HS-5 (cell line): Measurements from ENCODE around the gene KSR2.
"Not testable (repeated sequence)": the region's sequence is repeated elsewhere in the genome, so short reads cannot be mapped to it uniquely, and the experiment has no call there.

Source experiments
- DNase-seq: peaks from one replicate; pipeline ENCODE4 v3.0.0-alpha.2; 2012; ENCODE audit warnings: low read depth

The KSR2 gene

DNA sequence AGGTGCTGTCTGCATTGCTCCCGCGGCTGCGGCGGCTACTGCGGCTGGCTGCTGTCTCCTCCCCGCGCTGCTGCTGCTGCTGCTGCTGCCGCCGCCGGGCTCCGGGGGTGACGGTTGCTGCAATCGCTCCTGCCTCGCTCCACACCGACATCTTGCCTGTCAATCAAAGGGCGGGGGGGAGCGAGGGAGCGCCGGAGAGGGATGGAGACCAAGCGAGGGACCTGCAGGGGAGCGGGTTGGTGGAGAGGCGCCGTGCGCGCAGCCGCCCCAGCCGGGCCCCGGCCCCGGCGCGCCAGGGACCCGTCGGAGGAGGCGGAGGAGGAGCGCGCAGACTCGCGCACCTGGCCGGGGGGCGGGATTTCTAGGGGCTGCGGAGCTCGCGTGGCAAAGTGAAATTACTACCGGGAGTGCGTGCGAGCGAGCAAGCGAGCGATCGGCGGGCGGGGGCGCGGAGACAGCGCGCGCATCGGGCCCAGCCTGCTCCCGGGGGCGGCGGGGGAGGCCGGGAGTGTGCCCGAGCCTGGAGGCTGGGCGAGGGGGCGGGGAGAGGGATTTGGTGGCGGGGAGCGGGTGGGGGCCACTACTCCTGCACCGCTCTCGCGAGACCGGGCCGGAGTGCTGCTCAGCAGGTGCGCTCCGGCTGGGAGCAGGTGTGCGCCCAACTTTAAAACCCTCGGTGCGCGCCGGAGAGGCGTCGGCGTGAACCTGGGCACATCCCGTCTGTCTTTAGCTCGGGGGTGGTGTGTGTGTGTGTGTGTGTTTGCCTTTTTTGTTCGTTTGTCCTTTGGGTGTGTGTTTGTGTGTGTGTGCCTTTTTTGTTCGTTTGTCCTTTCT is at the start of gene KSR2:
KSR2 (minus strand) TSS at position 165 of the 834 bp plus-strand sequence. CDS start 735 bp downstream, outside the sequence.
- DNase-seq: no peak

DNA sequence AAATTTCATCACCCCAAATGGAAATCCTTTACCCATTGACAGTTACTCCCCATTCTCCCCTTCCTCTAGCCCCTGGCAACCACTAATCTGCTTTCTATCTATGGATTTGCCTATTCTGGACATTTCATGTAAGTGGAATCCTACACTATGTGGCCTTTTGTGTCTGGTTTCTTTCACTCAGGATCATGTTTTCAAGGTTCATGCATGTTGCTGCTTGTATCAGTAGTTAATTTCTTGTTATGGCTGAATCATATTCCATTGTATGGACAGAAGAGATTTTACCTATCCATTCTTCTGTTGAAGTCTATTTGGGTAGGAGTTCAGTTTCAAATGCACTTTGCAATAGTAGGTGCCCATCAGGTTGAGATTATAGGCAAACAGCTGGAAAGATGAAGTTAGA is 49.1 kb upstream of the KSR2 start:
- no peak for DNase-seq

DNA sequence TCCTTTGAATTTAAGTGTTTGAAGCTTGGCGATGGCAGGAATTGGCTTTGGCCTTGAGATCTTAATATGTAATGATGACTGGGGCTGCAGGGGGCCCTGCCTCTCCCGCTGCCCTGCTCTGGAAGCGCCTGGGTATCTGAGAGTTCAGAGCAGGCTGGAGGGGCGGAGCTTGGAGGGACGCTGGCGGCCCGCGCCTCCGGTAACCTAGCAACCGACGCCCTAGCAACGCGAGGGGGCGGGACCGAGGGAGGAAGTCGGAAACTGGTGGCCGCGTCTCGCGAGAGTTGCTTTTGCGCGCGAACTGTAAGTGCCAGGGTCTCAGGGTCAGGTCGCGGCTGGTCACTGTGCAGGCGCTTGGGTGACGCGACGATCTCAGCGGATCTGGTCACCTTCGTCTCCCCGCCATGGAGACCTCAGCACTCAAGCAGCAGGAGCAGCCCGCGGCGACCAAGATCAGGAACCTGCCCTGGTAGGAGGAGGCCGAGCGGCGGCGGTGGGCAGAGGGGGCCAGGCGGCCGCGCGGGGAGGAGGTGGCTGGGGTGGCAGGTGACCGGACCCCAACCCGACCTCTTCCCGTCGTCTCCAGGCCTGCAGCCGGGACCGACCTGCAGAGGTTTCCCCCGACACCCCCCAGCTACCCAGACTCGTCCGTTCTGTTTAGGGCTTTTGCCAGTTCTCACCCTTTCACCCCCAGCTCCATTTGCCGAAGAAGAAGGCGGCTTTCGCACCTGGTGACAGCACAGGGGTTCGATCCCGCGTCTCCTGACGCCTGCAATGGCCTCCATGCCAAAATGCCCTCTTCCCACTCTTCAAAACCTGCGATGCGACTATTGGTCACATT is 47.9 kb upstream of the KSR2 start, which contains the start of gene RFC5:
RFC5 (plus strand) TSS at position 280 of the 841 bp plus-strand sequence; CDS start at position 405, 125 bp downstream.
- peak; percentile 80 for DNase-seq

GRCh38 chr12:118015944-118016343 is 47.2 kb upstream of the KSR2 start:
- DNase-seq: no peak

DNA sequence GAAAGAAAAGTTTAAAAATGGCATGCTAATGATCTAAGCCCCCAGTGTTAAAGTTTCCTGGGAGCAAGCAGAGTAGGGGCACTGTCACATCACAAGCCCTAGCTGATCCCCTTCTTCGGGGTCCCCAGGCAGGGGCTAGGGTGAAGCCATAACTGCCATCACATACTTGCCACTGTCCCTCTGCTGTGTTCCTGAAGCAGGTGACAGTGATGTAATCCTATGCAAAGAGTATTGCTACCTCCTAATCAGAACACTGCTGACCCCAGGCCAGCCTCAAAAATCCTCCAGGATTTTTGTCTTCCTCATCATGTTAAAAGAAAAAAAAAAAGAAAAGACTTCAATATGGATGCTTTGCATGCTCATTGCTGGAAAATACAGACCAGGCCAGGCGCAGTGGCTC is 46.5 kb upstream of the KSR2 start:
- DNase-seq: no peak

- DNase-seq: no peak
Observed at GRCh38 chr12:118013283-118013682, 44.5 kb upstream of the KSR2 start.

DNA sequence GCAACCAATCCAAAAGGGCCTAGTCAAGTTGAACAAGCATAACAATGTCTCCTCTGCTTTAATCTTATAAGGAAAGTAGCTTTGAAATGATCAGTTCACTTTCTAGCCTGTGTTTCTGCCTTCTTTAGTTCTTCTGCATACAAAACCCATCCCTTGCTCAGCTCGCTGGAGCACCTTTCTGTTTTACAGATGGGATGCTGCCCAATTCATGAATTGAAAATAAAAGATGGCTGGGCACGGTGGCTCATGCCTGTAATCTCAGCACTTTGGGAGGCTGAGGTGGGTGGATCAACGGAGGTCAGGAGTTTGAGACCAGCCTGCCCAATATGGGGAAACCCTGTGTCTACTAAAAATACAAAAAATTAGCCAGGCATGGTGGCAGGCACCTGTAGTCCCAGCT is 43.2 kb upstream of the KSR2 start:
- no peak for DNase-seq

DNA sequence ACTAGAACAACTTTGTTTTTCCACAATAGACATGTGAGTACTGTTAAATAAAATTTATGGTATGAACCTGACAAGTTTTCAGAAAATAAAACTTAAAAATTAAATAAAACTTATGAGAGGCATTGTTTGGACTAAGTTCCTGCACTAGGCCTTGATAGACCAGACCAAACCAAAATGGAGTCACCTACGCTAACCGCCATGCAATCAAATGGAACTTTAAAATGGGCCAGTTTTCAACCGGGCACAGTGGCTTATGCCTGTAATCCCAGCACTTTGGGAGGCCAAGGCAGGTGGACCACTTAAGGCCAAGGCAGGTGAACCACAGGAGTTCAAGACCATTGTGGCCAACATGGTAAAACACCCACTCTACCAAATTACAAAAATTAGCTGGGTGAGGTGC is 42.6 kb upstream of the KSR2 start:
- no peak for DNase-seq

DNA sequence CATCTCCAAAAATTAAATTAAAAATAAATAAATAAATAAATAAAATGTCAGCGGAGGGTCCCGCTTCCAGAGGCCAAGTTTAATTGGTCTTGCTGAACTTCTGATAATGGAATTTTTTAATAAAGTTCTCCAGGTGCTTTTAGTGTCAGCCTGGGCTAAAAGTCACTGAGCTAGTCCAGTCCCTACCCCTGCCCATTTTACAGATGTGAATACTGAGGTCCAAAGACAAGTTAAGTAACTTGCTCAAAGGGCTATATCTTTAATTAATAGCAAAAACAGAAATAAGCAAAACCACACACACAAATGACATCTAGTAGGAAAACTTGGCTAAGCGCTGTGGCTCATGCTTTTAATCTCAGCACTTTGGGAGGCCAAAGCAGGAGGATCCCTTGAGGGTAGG is 42.1 kb upstream of the KSR2 start:
- DNase-seq: no peak

DNA sequence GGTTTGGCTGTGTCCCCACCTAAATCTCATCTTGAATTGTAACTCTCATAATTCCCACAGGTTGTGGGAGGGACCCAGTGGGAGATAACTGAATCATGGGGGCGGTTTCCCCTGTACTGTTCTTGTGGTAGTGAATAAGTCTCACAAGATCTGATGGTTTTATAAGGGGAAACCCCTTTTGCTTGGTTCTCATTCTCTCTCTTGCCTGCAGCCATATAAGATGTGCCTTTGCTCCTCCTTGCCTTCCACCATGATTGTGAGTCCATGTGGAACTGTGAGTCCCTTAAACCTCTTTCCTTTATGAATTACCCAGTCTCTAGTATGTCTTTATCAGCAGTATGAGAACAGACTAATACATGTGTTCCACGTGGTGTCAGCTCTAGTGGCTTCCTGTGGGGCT is 31.0 kb upstream of the KSR2 start:
- not testable (repeated sequence) for DNase-seq

DNA sequence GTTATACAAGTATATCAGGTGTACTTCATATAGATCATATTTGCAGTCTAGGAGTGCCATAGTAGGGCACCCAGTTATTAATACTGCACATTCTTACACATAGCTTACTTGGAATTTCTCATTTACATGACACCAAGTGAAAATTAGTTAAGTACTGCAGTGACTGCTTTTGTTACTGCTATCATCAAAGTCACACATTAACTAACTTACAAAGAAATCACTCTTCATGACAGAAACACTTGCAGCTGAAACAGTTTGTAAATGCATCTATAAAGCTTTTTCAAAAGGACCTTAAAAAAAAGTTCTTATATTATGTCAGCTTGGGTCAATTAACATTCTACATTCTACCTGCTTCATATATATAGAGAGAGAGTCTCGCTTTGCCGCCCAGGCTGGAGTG is 29.9 kb upstream of the KSR2 start:
- no peak for DNase-seq

DNA sequence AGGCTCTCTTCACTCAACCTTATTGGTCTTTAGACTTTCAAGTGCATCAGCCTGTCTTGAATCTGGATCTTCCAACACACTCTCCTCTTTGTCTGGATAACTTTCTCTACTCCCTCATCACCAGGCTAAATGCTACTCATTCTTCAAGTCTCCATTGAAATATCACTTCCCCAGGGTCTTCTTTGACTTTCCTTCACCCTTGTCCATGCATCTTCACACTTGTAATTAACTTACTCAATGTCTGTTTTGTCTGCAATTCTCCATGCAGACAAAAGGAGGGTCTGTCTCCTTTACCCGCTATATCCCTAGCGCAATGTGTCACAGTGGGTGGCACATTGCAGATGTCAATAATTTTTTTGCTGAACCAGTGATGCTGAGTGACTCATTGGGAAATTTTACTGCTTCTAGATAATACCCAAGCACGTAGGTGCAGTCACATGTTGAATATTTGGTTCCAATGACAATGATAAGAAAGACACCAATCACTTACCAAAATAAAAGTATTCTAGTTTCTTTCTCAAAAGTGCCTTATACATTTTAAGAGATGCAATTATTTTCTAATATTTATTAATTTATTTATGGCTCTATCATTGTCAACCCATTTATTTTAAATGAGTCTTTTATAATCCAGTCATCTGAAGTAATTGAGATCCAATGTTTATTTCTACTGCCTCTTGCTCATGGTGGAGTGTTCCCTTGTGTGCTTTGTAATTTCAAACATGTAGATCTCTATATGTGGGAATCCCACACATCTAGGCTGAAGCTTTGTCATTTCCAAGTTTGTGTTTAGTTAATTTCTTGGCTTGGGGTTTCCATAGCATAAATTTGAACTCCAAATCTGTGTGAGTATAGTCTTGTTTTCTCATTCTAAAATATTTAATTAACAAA is 26.0 kb upstream of the KSR2 start:
- no peak for DNase-seq

DNA sequence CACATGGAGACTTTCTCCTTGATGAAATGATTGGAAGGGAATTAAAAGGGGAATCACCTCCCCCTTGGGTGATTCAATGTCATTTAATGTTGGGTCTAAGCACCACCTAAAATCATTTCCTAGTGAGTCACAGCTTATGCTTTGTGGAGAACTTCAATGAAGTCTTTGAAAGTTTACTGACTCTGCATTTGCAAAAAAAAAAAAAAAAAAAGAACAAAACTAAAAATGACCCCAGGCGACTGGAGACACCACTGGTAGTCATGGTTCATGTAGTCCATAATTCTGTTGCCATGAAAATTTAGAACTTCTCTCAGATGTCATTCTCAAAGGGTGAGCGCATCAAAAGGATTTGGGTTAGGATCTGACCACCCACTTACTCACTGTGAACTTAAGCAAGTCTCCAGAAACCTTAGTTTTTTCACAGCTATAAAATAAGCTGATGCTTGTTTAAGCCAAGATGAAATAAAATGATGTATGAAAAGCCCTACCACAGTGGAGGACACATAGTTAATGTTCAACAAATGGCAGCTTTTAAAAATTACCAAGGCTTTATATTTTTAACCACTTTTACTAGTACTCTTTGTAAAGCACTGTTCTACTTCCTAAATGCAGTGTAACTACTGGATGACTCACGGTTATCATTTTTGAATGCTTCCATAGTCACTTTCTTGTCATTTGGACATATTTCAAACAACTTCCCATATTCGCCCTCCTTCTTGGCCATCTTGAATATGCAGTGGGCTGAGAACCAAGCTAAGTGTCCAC is 18.1 kb upstream of the KSR2 start:
- peak; percentile 85 for DNase-seq

GRCh38 chr12:117985182-117985581 is 16.4 kb upstream of the KSR2 start:
- no peak for DNase-seq

DNA sequence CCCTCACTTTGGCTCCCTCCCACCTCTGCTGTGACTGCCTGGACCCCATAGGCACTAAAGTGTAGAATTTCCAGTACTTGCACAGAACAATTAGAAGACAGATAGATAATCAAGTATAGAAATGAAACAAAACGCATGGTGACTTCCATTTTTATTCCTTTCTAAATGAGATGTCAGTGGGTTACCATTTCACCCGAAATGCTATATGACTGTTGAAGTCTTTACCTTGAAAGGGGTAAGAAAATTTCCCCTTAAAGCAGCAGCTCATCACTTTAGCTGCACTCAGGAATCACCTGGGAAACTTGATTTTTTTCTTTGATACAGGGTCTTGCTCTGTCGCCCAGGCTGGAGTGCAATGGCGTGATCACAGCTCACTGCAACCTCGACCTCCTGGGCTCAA is 12.5 kb upstream of the KSR2 start:
- DNase-seq: no peak

DNA sequence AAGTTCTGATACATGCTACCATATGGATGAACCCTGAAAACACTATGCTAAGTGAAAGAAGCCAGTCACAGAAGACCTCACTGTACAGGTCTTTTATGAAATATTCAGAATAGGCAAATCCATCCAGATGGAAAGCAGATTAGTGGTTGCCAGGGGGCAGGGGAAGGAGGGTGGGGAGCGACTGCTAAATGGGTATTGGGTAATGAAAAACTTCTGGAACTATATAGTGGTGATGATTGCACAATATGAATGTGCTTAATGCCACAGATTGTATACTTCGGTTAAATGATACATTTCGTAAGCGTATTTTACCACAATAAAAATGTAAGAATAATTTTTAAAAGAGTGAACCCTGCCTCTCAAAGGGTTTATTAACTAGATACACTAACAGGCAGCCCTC is 11.8 kb upstream of the KSR2 start:
- no peak for DNase-seq

DNA sequence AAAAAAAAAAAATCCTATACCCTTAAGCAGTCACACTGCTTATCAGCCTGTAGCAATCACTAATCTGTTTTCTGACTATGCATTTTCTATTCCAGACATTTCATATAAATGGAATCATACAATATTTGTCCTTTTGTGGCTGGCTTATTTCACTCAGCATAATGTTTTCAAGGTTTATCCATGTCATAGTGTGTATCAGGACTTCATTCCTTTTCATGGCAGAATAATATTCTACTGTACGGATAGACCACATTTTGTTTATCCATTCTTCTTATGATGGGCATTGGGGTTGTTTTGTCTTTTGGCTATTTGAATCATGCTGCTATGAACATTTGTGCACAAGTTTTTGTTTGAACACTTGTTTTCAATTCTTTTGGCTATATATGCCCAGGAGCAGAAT is 8.6 kb upstream of the KSR2 start:
- no peak for DNase-seq

GRCh38 chr12:117975006-117975405 is 6.2 kb upstream of the KSR2 start:
- DNase-seq: no peak

GRCh38 chr12:117972301-117972700 is 3.5 kb upstream of the KSR2 start:
- DNase-seq: no peak

DNA sequence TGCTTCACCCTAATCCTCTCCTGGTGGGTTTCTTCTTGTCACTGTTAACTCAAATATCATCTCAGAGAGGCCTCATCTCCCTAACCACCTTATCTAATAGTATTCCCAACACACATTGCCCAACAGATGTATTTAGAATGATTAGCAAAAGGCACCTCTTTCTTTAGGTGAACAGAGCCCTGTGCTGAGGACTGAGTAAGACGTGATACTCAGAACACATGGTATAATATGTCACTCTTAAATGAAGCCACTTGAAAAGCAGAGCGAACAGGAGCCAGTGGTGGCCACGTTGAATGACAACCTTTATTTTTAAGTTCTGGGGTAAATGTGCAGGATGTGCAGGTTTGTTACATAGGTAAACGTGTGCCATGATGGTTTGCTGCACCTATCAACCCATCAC is 1.5 kb upstream of the KSR2 start:
- DNase-seq: no peak

DNA sequence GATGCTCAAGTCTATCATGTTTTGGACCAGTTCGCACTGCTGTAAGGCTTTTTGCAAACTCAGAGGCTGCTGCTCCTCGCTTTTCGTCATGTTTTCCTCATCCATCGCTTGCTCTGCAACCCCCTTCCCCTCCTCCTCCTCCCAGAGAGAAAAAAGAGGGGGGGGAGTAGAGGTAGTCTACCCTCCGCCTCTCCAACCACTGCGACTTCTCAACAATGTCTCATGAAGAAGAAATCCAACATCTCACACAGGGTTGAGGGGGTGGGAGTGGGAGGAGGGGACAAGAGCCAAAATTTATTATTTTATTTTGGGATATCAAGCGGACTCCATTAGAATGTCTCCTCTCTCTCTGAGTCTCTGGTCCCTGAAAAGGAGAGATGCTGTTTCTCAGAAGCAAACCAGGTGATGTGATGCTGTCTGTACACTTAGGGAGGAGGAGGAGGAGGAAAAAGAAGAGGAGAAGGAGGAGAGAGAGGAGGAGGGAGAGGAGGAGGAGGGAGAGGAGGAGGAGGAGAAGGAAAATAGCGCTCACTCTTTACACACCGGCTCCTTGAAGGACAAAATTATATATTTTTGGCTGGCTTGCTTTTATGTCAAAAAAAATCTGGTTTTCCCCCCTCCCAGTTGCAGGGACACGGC is 520 bp downstream of the KSR2 start:
- DNase-seq: no peak
